SK-N-MC (cell line): ENCODE measurements around the gene MACF1.

Experiments used
- EZH2 ChIP-seq: fragments of 200-600 bp; sonication (generic); IDR thresholded peaks from one replicate; pipeline ENCODE4 v1.6.1; 2017; ENCODE audit warnings: antibody characterized with exemption
- FOXP2 ChIP-seq: optimal IDR thresholded peaks from 2 replicates; pipeline ENCODE3; 2011; ENCODE audit warnings: mild to moderate bottlenecking, moderate library complexity; ENCODE audit not compliant: insufficient read depth; ENCODE audit errors: extremely low read length, control extremely low read depth
- POLR2AphosphoS5 ChIP-seq: IDR thresholded peaks from 2 replicates; pipeline ENCODE4 v1.6.1; 2012; ENCODE audit warnings: mild to moderate bottlenecking, low read depth, low read length, borderline replicate concordance

- no peak for TF ChIP-seq POLR2AphosphoS5
- no peak for TF ChIP-seq EZH2
- no peak for TF ChIP-seq FOXP2
Observed at GRCh38 chr1:39277879-39278278, 73.4 kb downstream of the MACF1 start.
